T-helper 17 cell (primary cell): ENCODE measurements around the gene MC1R. TPM values are rescaled to one million over a fixed set of nuclear protein-coding genes. Genes with fewer than 3 reads are reported as not detected.
"Not testable (repeated sequence)": the region's sequence is repeated elsewhere in the genome, so short reads cannot be mapped to it uniquely, and the experiment has no call there.

ENCODE experiments used
- ATAC-seq: fragments of 150-1000 bp; cut with Tn5 transposase; 2 replicates; pipeline ENCODE4 v1.10.0; 2021; ENCODE audit warnings: mild to moderate bottlenecking, moderate library complexity
- DNase-seq, 3 donors: peaks; one replicate each; pipeline versions ENCODE4 v3.0.0 to v3.0.0-alpha.2; 2020 to 2021
- H3K9me3 ChIP-seq: one replicate; pipeline ENCODE4 v1.7.0; 2013; ENCODE audit warnings: low read length, mild to moderate bottlenecking; ENCODE audit not compliant: control insufficient read depth, poor library complexity, severe bottlenecking
- H3K27ac Mint-ChIP-seq: one replicate; pipeline ENCODE4 v1.8.0; 2022; ENCODE audit warnings: mild to moderate bottlenecking, moderate library complexity, mixed read lengths
- H3K27me3 Mint-ChIP-seq: one replicate; pipeline ENCODE4 v1.8.0; 2022; ENCODE audit warnings: mixed read lengths
- H3K36me3 Mint-ChIP-seq: one replicate; pipeline ENCODE4 v1.8.0; 2022; ENCODE audit warnings: low read depth, mixed read lengths
- H3K4me1 Mint-ChIP-seq: one replicate; pipeline ENCODE4 v1.8.0; 2022; ENCODE audit warnings: mild to moderate bottlenecking, mixed read lengths
- H3K4me3 Mint-ChIP-seq: one replicate; pipeline ENCODE4 v1.8.0; 2022; ENCODE audit warnings: mild to moderate bottlenecking, moderate library complexity, mixed read lengths
- total RNA-seq, 4 donors: library from RNA in 2 of 4; stranded (reverse) in 2 of 4; gene quantifications; one replicate each; pipeline ENCODE4 v1.2.3 and lab custom pipeline; 2022 to 2026

Gene MC1R
- total RNA-seq (10 to 100 TPM; 10.1 to 13.8 TPM), total RNA-seq (lab: John Stamatoyannopoulos, UW) (8.5 to 9.0 reads per million in 2 donors)

- H3K9me3 ChIP-seq: no peaks in the 10 kb centered on the region
- DNase-seq (no peak), ATAC-seq (peak; percentile 21)
- Mint-ChIP-seq H3K4me3 (peak within 1 kb of the TSS; percentile 89), H3K36me3 (no peaks in the 10 kb centered on the region), H3K4me1 (peaks cover 21% of the 10 kb centered on the region), H3K27ac (peak within 1 kb of the TSS; percentile 67), H3K27me3 (peaks cover 15% of the 10 kb centered on the region)
These were observed at the start of gene MC1R for GRCh38 chr16:89918453-89919347. Gene MC1R (plus strand): TSS chr16:89918862. CDS start chr16:89919259, 397 bp downstream.

DNA sequence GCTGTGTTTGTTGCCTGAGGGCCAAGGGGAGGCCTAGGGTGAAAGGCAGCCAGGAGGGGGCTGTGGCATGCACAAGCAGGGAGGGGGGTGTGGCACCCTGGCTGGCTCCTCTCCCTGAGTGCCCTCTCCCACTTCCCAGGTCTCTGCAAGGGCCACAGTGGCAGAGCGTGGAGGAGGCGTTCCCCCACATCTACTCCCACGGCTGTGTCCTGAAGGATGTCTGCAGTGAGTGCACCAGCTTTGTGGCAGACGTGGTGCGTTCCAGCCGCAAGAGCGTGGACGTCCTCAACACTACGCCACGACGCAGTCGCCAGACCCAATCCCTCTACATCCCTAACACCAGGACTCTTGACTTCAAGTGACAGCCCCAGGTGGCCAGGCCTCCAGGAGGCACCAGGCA is 48.8 kb upstream of the MC1R start:
- Mint-ChIP-seq H3K36me3 (no peaks in the 10 kb centered on the region), H3K27me3 (no peaks in the 10 kb centered on the region), H3K4me1 (peaks cover 14% of the 10 kb centered on the region), H3K4me3 (no peak overlapping the region), H3K27ac (no peak overlapping the region)
- peaks cover 3% of the 10 kb centered on the region for H3K9me3 ChIP-seq
- no peak for ATAC-seq
- DNase-seq: no peak

GRCh38 chr16:89870440-89870839 is 48.2 kb upstream of the MC1R start:
- DNase-seq (no peak), ATAC-seq (no peak)
- H3K27ac Mint-ChIP-seq: no peak overlapping the region
- peaks cover 5% of the 10 kb centered on the region for H3K9me3 ChIP-seq
- H3K27me3 Mint-ChIP-seq: no peaks in the 10 kb centered on the region
- H3K4me3 Mint-ChIP-seq: no peak overlapping the region
- H3K36me3 Mint-ChIP-seq: peaks cover 3% of the 10 kb centered on the region
- peaks cover 14% of the 10 kb centered on the region for H3K4me1 Mint-ChIP-seq

DNA sequence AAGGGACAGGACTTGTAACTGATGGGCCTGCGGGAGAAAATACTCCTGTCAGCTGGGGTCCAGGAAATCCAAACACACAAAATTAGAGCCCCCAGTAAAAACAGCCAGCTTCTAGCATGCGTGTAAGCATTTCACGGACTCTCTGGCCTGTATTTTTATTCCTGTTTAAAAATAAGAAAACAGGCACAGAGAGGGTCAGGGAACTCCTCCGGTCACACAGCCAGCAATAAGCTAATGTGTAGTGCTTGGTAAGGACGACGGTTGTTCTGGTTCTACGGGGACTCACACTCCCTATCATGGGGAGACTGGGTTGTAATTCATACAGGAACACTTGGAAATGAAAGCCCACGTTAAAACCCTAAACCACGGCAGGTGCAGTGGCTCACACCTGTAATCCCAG is 46.8 kb upstream of the MC1R start:
- Mint-ChIP-seq H3K4me1 (peaks cover 13% of the 10 kb centered on the region), H3K27me3 (no peaks in the 10 kb centered on the region), H3K4me3 (no peak overlapping the region), H3K27ac (peak overlapping the region; percentile 91), H3K36me3 (peaks cover 3% of the 10 kb centered on the region)
- ATAC-seq: no peak
- H3K9me3 ChIP-seq: peaks cover 5% of the 10 kb centered on the region
- no peak for DNase-seq

GRCh38 chr16:89873109-89873971 is 45.3 kb upstream of the MC1R start, which contains the start of gene TCF25:
Gene TCF25 (plus strand): TSS chr16:89873592. CDS start chr16:89873668, 76 bp downstream.
- Mint-ChIP-seq H3K36me3 (peaks cover 4% of the 10 kb centered on the region), H3K27me3 (no peaks in the 10 kb centered on the region), H3K4me3 (peak within 1 kb of the TSS; percentile 93), H3K4me1 (peaks cover 16% of the 10 kb centered on the region), H3K27ac (peak within 1 kb of the TSS; percentile 91)
- peaks cover 5% of the 10 kb centered on the region for H3K9me3 ChIP-seq
- peak; percentile 75 to 85 (median 85) for DNase-seq
- ATAC-seq: peak; percentile 29

DNA sequence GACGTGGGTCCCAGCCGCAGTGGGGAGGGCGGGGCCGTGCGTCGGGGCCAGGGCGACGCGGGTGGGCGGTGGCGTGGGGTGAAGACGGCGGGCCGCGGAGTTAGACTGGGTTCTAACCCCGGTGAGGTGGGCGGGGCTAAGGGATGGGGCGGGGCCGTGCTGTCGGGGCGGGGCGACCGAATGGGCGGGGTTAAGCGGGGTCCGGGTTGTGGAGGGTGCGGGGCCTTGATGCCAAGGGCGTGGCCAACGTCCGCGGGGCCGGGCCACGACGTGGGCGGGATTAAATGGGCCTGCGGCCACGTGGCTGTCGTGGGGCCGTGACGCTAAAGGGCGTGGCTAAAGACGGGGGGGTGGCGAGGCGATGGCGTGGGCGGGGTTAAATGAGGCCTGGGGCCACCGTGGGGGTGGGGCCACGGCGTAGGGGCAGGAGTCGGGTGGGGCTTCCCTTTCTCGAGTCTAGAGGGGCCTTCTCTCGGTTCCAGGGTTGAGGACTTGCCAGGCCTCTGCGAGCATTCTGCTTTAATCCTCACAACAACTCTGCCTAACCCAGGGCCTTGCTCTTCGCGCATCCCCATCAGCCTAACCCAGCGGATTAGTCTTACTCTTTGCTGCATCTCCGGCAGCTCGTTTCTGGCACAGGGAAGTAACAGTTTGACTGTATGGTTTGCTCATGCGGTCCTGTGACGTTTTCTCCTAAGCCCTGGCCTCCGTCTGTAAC is 44.5 kb upstream of the MC1R start:
- Mint-ChIP-seq H3K27me3 (no peaks in the 10 kb centered on the region), H3K27ac (peak overlapping the region; percentile 91), H3K4me3 (peak overlapping the region; percentile 93), H3K4me1 (peaks cover 17% of the 10 kb centered on the region), H3K36me3 (peaks cover 4% of the 10 kb centered on the region)
- peaks cover 5% of the 10 kb centered on the region for H3K9me3 ChIP-seq
- ATAC-seq: peak; percentile 84
- peak; percentile 90 to 96 (median 96) for DNase-seq

DNA sequence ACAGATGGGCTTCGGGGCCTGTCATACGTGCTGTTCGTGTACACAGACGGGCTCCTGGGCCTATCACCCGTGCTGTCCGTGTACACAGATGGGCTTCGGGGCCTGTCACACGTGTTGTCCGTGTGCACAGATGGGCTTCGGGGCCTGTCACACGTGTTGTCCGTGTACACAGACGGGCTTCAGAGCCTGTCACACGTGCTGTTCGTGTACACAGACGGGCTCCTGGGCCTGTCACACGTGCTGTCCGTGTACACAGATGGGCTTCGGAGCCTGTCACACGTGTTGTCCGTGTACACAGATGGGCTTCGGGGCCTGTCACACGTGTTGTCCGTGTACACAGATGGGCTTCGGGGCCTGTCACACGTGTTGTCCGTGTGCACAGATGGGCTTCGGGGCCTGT is 39.5 kb upstream of the MC1R start:
- H3K36me3 Mint-ChIP-seq, H3K4me3 Mint-ChIP-seq: not testable (repeated sequence)

GRCh38 chr16:89880477-89881367 is 37.9 kb upstream of the MC1R start:
- peaks cover 9% of the 10 kb centered on the region for H3K36me3 Mint-ChIP-seq
- DNase-seq: no peak
- peaks cover 21% of the 10 kb centered on the region for H3K4me1 Mint-ChIP-seq
- no peak for ATAC-seq
- no peak overlapping the region for H3K27ac Mint-ChIP-seq
- H3K9me3 ChIP-seq: no peaks in the 10 kb centered on the region
- no peak overlapping the region for H3K4me3 Mint-ChIP-seq
- H3K27me3 Mint-ChIP-seq: no peaks in the 10 kb centered on the region

More for the DNA sequence above, 39.5 kb upstream of the MC1R start:
- H3K9me3 ChIP-seq, H3K27ac Mint-ChIP-seq, ATAC-seq, DNase-seq, H3K27me3 Mint-ChIP-seq: not testable (repeated sequence)
- H3K4me1 Mint-ChIP-seq: peaks cover 20% of the 10 kb centered on the region

GRCh38 chr16:89881368-89881730 is 37.3 kb upstream of the MC1R start:
- no peak for ATAC-seq
- no peaks in the 10 kb centered on the region for H3K9me3 ChIP-seq
- Mint-ChIP-seq H3K4me3 (no peak overlapping the region), H3K36me3 (peaks cover 9% of the 10 kb centered on the region), H3K27me3 (no peaks in the 10 kb centered on the region), H3K4me1 (peaks cover 21% of the 10 kb centered on the region), H3K27ac (no peak overlapping the region)
- DNase-seq: no peak

GRCh38 chr16:89883346-89884040 is 35.2 kb upstream of the MC1R start:
- H3K27me3 Mint-ChIP-seq: no peaks in the 10 kb centered on the region
- H3K36me3 Mint-ChIP-seq: peaks cover 7% of the 10 kb centered on the region
- H3K27ac Mint-ChIP-seq: peak overlapping the region; percentile 80

DNA sequence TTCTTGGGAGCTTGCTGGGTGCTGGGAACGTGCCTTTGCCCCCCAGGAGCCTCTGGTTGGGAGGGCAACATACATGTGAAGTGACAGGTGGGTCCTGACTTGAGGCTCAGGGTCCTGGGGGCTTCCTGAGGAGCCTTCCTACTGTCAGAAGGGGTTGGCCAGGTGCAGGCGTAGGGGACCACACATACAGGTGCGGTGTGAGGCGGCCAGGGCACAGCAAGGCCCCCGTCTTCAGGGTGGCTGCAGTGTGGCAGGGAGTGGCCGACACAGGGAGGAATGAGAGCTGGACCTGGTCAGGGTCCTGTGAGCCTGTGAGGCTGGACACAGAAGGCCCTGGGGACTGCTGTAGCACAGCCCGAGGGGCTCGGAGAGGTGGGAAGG is 34.6 kb upstream of the MC1R start:
- H3K36me3 Mint-ChIP-seq: peaks cover 7% of the 10 kb centered on the region
- no peak overlapping the region for H3K4me3 Mint-ChIP-seq
- no peaks in the 10 kb centered on the region for H3K9me3 ChIP-seq
- peak overlapping the region; percentile 80 for H3K27ac Mint-ChIP-seq
- ATAC-seq: no peak
- no peak for DNase-seq
- H3K4me1 Mint-ChIP-seq: peaks cover 16% of the 10 kb centered on the region
- H3K27me3 Mint-ChIP-seq: no peaks in the 10 kb centered on the region

More at GRCh38 chr16:89883346-89884040, 35.2 kb upstream of the MC1R start:
- Mint-ChIP-seq H3K4me3 (no peak overlapping the region), H3K4me1 (peaks cover 18% of the 10 kb centered on the region)
- H3K9me3 ChIP-seq: no peaks in the 10 kb centered on the region
- ATAC-seq: no peak
- DNase-seq: no peak
